GM12878 (cell line): ENCODE results near the gene GCNT2. TPM values are rescaled to one million over a fixed set of nuclear protein-coding genes. Genes with fewer than 3 reads are reported as not detected.

Source experiments
- ATAC-seq: fragments of 200-7000 bp; cut with Tn5 transposase; 3 replicates; pipeline ENCODE4 v1.9.1; 2020; ENCODE audit warnings: mild to moderate bottlenecking, moderate library complexity
- BruUV-seq: library from RNA; stranded (reverse); fragments of 400-500 nt; replicated peaks from 2 replicates; lab custom pipeline; 2021; lab: Mats Ljungman, UMichigan
- CTCF ChIA-PET: fragments of 300-600 bp; sonication (Branson Sonifier 250); formaldehyde crosslinking; extraction: SDS; loops from one replicate; lab custom pipeline; 2021; ENCODE audit warnings: inconsistent platforms; lab: Yijun Ruan, JAX
- POLR2A ChIA-PET: fragments of 350-600 bp; formaldehyde crosslinking; extraction: SDS; loops from one replicate; lab custom pipeline; 2021; ENCODE audit warnings: inconsistent platforms; lab: Charles Lee
- RAD21 ChIA-PET: fragments of 300-600 bp; sonication (Branson Sonifier 250); formaldehyde crosslinking; loops from one replicate; lab custom pipeline; 2023; ENCODE audit warnings: antibody characterized with exemption; ENCODE audit not compliant: unreplicated experiment; lab: Charles Lee
- SMC1A ChIA-PET: fragments of 300-600 bp; sonication (Branson Sonifier 250); formaldehyde crosslinking; loops from one replicate; lab custom pipeline; 2023; ENCODE audit not compliant: unreplicated experiment, uncharacterized antibody; lab: Charles Lee
- DNase-seq: peaks from one replicate; pipeline ENCODE4 v3.0.0-alpha.2; 2011; ENCODE audit warnings: low read depth, low spot score
- FAIRE-seq: peaks from 3 replicates; lab custom pipeline; 2011; peaks lifted over from hg19 to GRCh38; lab: Jason Lieb, UNC
- H2AFZ ChIP-seq: 2 replicates; pipeline ENCODE4 v1.6.0; 2011; ENCODE audit warnings: low read depth, low read length, control low read depth; ENCODE audit not compliant: control insufficient read depth
- H3K27ac ChIP-seq: 2 replicates; pipeline ENCODE4 v1.5.1; 2011; ENCODE audit warnings: control low read depth; ENCODE audit not compliant: control insufficient read depth, insufficient read depth
- H3K27me3 ChIP-seq, 2 experiments: replicated peaks in 1 of 2; 2 replicates each; pipeline versions ENCODE4 v1.6.0 to v1.6.1; 2011; ENCODE audit warnings: low read length in 1 of 2; ENCODE audit not compliant: control insufficient read depth in 2 of 2, insufficient read depth in 2 of 2
- H3K36me3 ChIP-seq, 2 experiments: 2 replicates each; pipeline ENCODE4 v1.5.1; 2011; ENCODE audit warnings: low read length in 1 of 2; ENCODE audit not compliant: control insufficient read depth in 2 of 2, insufficient read depth in 2 of 2
- H3K4me1 ChIP-seq: 2 replicates; pipeline ENCODE4 v1.6.1; 2011; ENCODE audit warnings: mild to moderate bottlenecking, low read length, moderate library complexity, mixed read lengths; ENCODE audit not compliant: control insufficient read depth, insufficient read depth
- H3K4me2 ChIP-seq: 2 replicates; pipeline ENCODE4 v1.6.0; 2011; ENCODE audit warnings: control low read depth; ENCODE audit not compliant: control insufficient read depth, insufficient read depth
- H3K4me3 ChIP-seq: fragments of 200-600 bp; sonication (generic); 2 replicates; pipeline ENCODE4 v1.5.1; 2016
- H3K79me2 ChIP-seq: 2 replicates; pipeline ENCODE4 v1.6.0; 2011; ENCODE audit warnings: low read length; ENCODE audit not compliant: control insufficient read depth, insufficient read depth
- H3K9ac ChIP-seq: 2 replicates; pipeline ENCODE4 v1.8.0; 2011; ENCODE audit warnings: low read length, control low read depth, mixed read lengths; ENCODE audit not compliant: control insufficient read depth, insufficient read depth
- H3K9me3 ChIP-seq: replicated peaks from 3 replicates; pipeline ENCODE4 v1.5.1; 2011; ENCODE audit warnings: mild to moderate bottlenecking, low read length; ENCODE audit not compliant: control insufficient read depth, insufficient read depth
- H4K20me1 ChIP-seq: 2 replicates; pipeline ENCODE4 v1.6.0; 2011; ENCODE audit not compliant: control insufficient read depth, insufficient read depth
- BCL11A ChIP-seq: IDR thresholded peaks from 2 replicates; pipeline ENCODE4 v1.6.1; 2011; ENCODE audit warnings: low read depth, low read length
- CHD1 ChIP-seq: IDR thresholded peaks from 2 replicates; pipeline ENCODE4 v1.6.1; 2012; ENCODE audit warnings: low read depth, low read length, improper control_type of control experiment
- PML ChIP-seq: IDR thresholded peaks from 2 replicates; pipeline ENCODE4 v1.6.1; 2012; ENCODE audit warnings: low read length, inconsistent platforms
- REST ChIP-seq: IDR thresholded peaks from 2 replicates; pipeline ENCODE4 v1.6.1; 2012; ENCODE audit warnings: mild to moderate bottlenecking, low read depth, low read length
- ZZZ3 ChIP-seq: IDR thresholded peaks from 2 replicates; pipeline ENCODE4 v1.6.1; 2011; ENCODE audit warnings: low read depth; ENCODE audit not compliant: control insufficient read depth, insufficient read length
- WGBS: methylation state at CpG from one replicate; pipeline ENCODE4 v1.1.6; 2016; ENCODE audit warnings: low lambda C conversion rate; ENCODE audit not compliant: insufficient replicate concordance, insufficient coverage; ENCODE audit errors: missing lambda C conversion rate; 5-methylcytosine and 5-hydroxymethylcytosine counted together
- in situ Hi-C: fragments of 300-500 bp; cut with MboI; formaldehyde crosslinking; loops from 9 replicates; pipeline ENCODE4 v1.14.3; 2018; ENCODE audit warnings: mixed read lengths
- intact Hi-C: fragments of 100-400 bp; cut with micrococcal nuclease; formaldehyde crosslinking; loops from one replicate; pipeline ENCODE4 v1.14.2; 2022; ENCODE audit not compliant: unreplicated experiment
- polyA plus RNA-seq, 11 experiments: library from polyadenylated mRNA; depleted of rRNA in 4 of 11; unstranded in 6 of 11; stranded (reverse) in 5 of 11; fragments of >200 nt; fragmentation: Nextera tagmentation in 4 of 11; fragmentation: Illumina TruSeq in 1 of 11; extraction: Ambion mirVana in 4 of 11; extraction: Trizol in 1 of 11; gene quantifications; 1 replicate in 1 of 11; 2 replicates in 10 of 11; pipeline versions ENCODE4 v1.2.1 to v1.2.3, GENCODE V29; 2011 to 2016; ENCODE audit warnings: inconsistent platforms in 2 of 11, missing spikeins in 2 of 11, low read depth in 1 of 11
- total RNA-seq, 4 experiments: library from RNA; depleted of rRNA in 3 of 4; stranded (reverse); fragments of >200 nt in 3 of 4; fragmentation: Illumina TruSeq in 1 of 4; extraction: Trizol in 1 of 4; gene quantifications; 2 replicates each; pipeline versions ENCODE4 v1.2.1 to v1.2.3, GENCODE V29; 2013 to 2021

Gene GCNT2
- total and polyA plus RNA-seq, 10 of the 15 experiments (the other 5 are each of a cell fraction or from before 2014, with no cell fraction given): 5.0 to 21.6 (median 11.9) TPM

DNA sequence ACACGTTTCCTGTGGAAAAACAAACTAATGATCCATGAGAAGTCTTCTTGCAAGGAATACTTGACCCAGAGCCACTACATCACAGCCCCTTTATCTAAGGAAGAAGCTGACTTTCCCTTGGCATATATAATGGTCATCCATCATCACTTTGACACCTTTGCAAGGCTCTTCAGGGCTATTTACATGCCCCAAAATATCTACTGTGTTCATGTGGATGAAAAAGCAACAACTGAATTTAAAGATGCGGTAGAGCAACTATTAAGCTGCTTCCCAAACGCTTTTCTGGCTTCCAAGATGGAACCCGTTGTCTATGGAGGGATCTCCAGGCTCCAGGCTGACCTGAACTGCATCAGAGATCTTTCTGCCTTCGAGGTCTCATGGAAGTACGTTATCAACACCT lies 35.4 kb downstream of the GCNT2 start:
- in situ Hi-C loops: no loop called here
- ChIA-PET RAD21 (interaction anchor here (0.5 to 0.7 kb wide), 2 partner anchors 28 to 508 kb away, joined by 3 read pairs; no protein-coding TSS in a partner anchor), CTCF (interaction anchor here (1.3 to 1.9 kb wide), 3 partner anchors 12 to 46 kb away, joined by 3 to 7 read pairs (median 3); no protein-coding TSS in a partner anchor), POLR2A (no interaction called here), SMC1A (interaction anchor here (1.1 to 1.8 kb wide), 2 partner anchors 11 to 13 kb away, joined by 3 to 7 read pairs; no protein-coding TSS in a partner anchor)
- intact Hi-C loops: no loop called here
- FAIRE-seq: no peak
- TF ChIP-seq BCL11A: no peak
- no peak for TF ChIP-seq ZZZ3
- no peak for TF ChIP-seq PML
- no peak for TF ChIP-seq CHD1
- no peak for TF ChIP-seq REST
- Histone ChIP-seq H3K79me2 (peaks cover 4% of the 10 kb centered on the region), H3K27me3 (no peaks in the 10 kb centered on the region), H3K27ac (no peak overlapping the region), H3K9ac (no peak overlapping the region), H3K36me3 (peaks cover 0 to 21% of the 10 kb centered on the region in 2 experiments; a peak in 1 of 4 replicates), H3K4me3 (no peak overlapping the region), H3K9me3 (no peaks in the 10 kb centered on the region), H2AFZ (no peak overlapping the region), H4K20me1 (no peaks in the 10 kb centered on the region), H3K4me2 (no peak overlapping the region), H3K4me1 (no peaks in the 10 kb centered on the region; the same call in 1 of the 2 replicates)
- no TSS peak for BruUV-seq
- no peak for ATAC-seq
- no peak for DNase-seq
- WGBS: 45% methylated on average over 6 of the region's 6 CpGs
